DMS79 (cell line): ENCODE measurements around the gene FTCD.
"Not testable (repeated sequence)": the region's sequence is repeated elsewhere in the genome, so short reads cannot be mapped to it uniquely, and the experiment has no call there.

Experiments used
- DNase-seq: peaks from one replicate; lab custom pipeline; 2025; lab: John Stamatoyannopoulos, UW

The FTCD gene

DNA sequence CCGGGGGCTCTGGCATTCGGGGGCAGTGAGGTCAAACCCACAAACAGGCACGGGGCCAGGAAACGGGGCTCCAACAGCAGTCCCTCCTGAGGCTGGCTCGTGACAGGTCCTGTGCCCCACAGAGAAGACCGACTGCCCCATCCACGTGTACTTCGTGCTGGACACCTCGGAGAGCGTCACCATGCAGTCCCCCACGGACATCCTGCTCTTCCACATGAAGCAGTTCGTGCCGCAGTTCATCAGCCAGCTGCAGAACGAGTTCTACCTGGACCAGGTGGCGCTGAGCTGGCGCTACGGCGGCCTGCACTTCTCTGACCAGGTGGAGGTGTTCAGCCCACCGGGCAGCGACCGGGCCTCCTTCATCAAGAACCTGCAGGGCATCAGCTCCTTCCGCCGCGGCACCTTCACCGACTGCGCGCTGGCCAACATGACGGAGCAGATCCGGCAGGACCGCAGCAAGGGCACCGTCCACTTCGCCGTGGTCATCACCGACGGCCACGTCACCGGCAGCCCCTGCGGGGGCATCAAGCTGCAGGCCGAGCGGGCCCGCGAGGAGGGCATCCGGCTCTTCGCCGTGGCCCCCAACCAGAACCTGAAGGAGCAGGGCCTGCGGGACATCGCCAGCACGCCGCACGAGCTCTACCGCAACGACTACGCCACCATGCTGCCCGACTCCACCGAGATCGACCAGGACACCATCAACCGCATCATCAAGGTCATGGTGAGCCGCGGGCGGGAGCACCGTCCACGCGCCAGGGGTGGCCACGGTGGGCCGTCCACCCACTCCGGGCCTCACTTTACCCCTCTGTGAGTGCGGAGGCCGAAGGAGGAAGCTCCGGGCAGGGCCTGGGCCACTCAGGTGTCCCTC lies 43.3 kb downstream of the FTCD start:
- DNase-seq = no peak

DNA sequence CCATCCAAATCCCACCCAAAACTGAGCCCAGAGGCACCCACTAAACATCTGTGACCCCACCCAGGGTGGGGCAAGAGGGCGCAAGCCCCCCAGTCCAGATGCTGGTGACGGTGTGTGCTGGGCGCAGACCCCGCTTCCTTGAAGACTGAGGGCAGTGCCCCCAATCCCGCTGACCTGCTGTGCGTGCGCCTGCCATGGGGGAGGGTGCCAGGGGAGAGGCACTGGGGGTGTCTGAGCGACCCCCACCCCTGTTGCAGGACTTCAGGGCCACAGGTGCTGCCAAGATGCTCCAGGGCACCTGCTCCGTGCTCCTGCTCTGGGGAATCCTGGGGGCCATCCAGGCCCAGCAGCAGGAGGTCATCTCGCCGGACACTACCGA lies 44.2 kb downstream of the FTCD start:
- no peak for DNase-seq

DNA sequence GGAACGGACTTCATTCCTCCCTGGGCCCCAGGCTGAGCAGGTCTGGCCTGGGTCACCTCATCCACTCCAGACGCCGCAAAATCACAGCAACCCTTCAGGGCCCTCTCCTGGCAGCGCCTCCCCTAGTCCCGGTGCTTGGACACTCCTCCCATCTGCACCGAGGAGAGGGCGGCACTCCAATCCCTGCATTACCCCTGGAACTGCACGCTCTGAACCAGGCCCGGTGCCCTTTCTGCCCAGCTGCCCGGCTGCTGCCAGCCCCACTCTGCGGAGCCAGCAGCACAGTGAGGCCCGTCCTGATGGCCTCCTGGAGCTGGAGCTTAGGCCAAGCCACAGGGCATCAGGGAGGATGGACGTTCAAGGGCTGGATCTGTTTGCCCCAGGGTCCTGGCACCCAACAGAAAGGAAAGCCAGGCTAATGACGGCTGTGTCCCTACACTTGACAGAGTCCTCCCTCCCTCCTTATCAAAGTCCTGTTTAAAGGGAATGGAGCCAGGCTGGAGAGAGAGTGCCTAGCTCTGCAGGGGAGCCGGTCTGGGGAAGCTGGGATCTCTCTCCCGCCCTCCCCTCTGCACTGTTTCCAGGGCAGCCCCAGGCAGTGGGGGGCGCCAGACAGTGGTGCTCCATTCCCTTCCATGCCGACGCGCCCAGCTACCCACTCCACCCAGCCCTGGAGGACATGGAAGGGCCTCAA lies 44.7 kb downstream of the FTCD start:
- DNase-seq = no peak

DNA sequence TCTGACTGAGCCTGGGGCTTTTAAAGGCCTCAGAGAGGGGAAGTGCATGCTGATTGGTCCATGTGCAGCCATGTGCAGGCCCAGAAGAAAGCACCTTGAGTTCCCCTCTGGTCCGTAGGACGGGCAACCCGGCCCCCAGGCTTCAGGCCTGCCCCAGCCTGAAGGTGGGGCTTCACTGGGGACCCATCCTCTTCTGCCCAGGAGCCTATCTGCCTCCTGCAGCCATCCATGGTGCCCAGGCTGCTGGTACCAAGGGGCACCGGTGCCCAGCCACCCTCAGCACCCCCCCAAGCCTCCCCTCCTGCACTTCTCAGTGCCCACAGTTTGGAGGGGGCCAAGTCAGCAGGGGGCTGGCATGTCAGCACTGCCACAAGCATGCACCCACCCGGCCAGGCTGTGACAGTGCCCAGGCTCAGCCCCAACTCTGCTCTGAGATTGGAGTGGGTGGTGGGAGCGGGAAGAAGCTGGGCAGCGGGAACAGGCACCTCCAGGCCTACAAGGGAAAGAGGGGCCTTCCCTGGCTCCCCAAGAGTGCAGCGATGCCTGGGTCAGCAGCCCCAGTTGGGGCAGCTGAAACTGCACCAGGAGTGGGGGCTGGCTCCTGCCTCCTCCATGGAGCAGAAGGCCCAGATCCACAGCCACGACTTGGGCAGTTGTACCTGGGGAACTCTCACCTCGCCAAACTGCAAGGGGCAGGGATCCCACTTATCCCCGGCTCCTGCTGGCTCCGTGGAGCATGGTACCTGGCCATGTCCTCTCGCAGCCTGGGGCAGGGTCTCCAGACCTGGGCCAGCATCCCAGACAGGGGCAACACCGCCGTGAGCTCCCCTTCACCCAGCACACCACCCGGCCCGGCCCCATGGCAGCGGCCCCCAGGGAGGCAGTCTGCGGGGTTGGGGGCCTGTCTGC lies 45.8 kb downstream of the FTCD start:
- DNase-seq = no peak

DNA sequence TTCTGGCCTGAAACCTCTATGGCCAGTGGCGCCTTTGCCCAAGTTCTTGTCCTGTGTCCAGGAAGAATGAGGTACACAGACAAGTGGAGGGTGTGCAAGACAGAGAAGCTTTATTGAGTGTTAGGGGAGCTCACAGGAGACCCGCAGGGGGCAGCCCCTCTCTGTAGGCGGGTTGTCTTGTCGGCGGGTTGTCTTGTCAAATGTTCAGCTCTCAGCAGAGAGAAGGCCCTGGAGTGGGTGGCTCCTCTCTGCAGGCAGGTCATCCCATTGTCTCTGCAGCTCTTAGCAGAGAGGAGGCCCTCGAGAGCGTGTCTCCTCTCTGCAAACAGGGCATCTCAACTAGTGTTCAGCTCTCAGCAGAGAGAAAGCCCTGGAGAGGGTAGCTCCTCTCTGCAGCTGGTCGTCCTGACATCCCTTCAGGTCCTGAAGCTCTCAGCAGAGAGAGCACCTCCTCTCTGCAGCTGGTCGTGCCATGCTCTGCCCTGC lies 46.5 kb downstream of the FTCD start:
- DNase-seq = no peak

DNA sequence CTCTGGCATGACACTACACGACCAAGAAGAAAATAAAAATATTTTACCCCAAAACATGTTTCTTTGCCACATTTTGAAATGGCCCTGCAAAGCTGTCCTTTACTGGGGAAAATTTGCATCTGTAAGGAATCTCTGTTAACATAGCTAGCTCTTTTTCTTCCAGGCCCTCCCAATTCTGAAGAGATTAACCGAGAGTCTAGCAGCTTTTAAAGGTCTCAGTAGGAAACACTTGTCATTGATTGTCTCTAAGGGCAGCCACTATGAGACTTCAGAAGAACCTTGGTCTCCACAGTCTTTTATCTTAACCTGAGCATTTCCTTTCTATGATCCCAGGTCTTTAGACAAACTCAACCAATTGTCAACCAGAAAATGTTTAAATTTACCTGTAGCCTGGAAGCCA lies 48.0 kb downstream of the FTCD start:
- DNase-seq = not testable (repeated sequence)

DNA sequence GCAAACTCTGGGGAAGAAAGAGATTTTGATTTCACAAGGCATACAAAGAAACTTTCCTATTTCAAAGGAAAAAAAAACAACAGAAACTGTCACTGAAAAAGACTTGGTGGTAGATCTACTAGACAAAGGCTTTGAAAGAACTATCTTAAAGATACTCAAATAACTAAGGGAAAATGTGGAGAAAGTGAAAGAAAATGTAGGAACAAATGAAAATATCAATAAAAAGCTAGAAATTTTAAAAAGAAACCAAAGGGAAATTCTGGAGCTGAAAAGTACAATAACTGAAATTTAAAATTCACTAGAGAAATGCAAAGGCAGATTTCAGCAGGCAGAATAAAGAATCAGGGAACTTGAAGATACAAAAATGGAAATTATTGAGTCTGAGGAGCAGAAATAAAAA lies 51.3 kb downstream of the FTCD start:
- DNase-seq = no peak

DNA sequence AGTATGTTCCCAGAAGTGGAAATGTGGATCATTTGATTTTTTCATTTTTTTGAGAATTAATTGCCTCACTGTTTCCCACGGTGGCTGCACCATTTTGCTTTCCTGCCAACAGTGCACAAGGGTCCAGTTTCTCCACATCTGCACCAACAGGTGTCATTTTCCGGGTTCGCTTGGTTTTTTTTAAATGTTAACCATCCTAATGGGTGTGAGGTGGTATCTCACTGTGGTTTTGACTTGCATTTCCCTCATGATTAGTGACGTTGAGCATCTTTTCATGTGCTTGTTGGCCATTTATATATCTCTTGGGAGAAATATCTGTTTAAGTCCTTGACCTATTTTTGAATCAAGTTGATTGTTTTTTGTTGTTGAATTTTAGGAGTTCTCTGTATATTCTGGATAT lies 54.5 kb downstream of the FTCD start:
- DNase-seq = no peak

DNA sequence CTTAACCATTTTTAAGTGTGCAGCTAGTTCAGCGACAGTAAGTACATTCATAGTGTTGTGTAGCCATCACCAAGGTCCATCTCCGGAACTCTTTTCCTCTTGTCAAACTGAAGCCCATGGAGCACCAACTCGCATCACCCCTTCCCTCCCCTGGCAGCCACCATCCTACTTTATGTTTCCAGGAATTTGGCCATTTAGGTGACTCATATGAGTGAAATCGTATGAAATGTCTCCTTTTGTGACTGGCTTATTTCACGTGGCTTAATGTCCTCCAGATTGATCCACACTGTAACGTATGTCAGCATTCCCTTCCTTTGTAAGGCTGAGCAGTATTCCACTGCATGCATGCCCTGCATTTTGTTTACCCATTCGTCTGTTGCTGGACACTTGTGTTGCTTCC lies 55.0 kb downstream of the FTCD start:
- DNase-seq = no peak

DNA sequence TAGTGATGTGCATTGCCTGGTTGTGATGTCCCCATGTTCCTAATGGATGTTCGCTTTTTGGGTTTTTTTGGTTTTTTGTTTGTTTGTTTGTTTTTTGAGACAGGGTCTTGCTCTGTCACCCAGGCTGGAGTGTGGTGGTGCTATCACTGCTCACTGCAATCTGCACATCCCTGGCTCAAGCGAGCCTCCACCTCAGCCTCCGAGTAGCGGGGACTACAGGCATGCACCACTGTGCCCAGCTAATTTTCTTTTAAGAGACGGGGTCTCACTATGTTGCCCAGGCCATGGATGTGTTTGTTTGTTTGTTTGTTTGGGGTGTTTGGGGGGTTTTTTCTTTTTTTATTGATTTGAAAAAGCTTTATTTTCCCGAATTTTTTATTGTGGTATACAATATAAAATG lies 55.4 kb downstream of the FTCD start:
- no peak for DNase-seq

DNA sequence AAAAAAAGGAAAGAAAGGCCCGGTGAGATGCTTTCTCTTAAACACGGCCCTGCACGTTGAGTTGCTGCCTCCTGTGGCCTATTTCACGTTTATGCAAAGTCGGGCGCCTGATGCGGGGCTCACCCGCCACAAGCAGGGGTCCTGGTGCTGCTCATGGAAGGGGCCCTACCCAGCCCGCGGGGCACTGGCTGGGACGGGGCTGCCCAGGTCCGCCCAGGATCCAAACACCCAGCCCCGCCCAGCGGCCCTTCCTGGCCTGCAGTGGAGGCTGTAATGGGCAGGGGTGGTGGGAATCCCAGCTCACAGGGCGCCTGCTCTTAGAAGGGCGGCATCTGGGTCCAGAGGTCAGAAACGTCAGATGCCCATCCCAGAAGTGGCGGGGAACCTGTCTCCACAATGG lies 55.9 kb downstream of the FTCD start:
- DNase-seq = no peak

DNA sequence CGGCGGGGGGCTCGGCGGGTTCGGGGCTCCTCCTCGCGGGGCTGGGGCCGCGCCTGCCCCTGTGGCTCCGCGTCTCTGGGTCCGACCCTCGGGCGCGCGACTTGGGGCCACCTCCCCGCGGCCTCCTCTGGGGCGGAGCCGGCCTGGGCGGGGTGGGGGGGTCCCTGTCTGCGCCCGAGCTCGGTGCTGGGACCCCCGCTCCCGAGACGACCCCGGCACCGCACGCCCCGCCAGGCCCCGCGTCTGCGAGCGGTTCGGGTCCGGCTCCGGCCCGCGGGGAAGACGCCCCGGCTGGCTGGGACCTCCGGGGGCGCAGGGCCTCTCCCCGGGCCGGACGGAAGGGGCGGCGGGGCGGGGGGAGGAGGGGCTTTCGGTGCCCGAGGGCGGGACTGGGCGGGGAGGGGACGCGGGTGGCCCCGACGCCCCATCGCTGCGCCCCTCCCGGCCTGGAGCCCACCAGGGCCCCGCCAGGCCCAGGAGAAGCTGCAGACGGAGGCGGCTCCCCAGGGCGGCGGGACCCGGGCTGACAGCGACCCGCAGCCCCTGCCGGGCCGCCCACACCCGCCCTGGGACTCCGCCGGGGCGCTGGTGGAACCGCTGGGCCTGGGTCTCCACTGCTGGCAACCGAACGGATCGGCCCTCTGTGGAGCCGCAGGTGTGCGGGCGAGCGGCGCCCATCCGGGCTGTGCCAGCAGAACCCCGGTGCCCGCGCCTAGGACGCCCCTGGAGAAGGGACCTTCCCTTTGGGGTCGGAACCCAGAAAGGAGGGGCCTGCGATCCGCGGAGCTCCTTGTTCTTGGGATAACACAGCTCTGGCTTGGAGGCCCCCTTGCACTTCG lies 56.9 kb downstream of the FTCD start:
- DNase-seq = no peak

DNA sequence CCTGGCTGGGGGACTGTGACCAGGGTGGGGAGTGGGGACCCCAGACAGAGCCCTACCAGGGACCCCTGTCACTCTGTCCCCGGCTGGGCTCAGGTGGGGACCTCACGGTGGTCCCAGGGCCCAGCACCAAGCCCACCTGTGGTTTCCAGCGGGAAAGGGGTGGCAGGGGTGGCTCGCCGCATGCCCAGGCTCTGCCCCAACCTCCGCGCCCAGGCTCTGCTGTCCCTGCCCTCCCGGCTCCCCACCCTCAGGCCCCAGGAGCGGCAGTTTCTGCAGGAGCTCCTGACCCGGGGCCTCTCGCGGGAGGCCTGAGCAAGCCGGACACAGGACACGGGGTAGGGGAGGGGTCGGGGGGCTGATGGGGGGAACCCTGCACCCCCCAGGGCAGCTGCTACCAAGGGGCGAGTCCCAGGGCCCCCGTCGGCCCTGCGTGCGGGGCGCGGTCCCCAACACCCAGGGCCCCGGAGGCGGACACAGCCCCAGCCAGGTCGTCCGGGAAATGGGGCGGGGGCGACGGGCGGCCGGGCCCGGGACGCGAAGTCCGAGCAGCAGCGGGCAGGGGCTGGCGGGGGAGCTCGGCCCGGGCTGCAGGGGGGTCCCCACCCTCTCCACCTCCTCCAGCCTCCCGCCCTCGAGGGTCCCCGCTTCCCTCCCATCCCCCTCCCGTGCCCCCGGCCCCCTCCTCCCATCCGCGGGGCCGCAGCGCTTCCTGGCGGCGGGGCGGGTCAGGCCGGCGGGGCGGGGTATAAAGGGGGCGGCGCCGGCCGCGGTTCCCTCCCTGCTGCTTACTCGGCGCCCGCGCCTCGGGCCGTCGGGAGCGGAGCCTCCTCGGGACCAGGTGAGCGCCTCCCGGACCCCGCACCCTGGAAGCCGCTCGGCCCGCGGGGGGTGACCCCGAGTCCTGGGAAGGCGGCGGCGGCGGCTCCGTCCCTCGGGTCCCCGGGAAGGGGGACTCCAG lies 57.8 kb downstream of the FTCD start, which contains the start of gene COL6A2:
Gene COL6A2 (plus strand): TSS at position 777 of the 958 bp plus-strand sequence.
- no peak for DNase-seq

DNA sequence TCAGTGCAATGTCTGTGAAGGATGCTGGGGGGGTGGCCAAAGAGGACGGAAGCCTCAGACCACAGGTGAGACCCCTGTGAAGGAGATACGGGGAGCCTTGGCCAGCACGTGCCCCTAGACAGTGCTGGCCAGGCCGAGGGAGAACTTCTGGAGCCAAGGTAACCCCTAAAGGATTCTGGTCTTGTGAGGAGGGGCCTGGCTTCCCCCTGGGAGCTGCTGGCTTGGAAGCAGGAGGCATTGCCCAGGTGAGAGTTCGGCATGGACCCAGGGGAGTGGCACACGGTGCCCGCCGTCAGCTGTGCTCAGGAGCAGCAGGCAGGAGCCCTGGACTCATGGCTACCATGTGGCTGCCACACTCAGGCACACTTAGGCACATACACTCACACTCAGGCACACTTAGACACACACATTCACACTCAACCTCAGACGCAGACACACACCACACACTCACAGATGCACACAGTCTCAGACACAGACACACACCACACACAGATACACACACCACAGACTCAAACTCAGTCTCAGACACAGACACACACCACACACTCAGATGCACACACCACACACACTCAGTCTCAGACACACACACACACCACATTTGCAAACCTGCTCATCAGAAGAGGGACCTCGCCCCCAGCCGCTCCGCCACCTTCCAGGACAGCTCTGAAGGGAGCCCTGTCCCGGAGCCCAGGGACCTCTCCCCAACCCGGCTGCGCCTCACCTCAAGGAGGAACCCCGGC lies 58.6 kb downstream of the FTCD start:
- DNase-seq = no peak

DNA sequence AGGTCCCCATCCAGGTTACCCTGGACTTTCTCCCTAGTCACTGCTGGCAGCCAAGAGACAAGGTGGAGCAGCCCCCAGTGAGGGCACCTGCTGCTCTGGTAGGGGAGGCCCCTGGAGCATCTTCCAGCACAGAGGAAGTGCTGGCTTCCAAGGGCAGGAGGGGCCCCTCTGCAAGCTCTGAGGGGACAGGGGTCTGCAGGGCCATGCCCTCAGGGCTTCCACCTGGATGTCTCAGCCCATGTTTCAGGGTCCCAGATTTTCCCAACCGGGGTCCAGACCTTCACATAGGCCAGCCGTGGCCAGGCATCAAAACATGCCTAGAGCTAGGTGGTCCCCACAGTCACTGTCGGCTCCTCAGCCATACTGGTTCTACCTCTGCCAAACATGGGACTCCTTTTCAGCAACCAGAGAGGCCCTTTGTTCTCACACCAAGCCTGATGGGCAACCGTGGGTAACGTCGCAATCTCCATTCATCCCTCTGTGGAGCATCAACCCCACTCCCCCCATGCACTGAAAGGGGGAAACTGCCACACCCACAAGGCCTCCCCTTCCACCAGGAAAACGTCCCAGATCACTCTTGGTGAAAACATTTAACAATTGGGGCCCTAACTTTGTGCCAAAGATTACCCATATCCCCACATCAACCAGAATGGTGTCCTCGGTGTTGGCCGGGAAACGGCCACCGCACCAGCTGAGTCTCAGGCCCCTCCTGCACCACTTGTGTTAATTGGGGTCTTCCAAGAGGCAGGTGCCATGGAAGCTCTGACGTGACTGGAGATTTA lies 59.4 kb downstream of the FTCD start:
- DNase-seq = no peak

DNA sequence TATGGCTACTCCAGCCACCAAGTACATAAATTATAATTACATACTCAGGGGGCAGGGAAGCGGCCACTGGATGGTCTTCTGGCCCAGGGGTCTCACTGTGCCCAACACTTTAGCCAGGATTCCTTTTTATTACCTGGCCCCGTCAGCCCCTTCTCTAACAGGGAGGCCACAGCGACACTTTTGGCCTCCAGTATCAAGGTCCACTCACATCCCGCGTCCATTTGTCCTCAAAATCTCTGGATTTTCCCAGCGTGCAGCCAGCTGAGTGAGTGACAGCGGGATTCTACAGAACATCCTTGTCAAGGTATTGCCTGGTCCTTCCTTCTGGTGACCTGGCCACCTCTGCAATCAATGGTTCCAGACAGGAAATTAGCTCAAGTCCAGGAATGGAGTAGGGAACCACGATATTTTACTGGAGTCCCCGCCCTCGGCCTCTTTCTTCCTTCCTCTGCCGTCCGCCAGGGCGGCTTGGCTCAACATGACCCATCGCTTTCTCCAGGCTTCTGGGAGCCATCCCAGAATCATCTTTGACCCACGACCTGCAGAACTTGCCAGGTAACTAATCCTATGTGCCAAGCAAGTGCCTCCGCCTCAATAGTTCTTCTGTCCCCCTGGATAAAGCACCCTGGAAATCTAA lies 60.2 kb downstream of the FTCD start:
- no peak for DNase-seq

DNA sequence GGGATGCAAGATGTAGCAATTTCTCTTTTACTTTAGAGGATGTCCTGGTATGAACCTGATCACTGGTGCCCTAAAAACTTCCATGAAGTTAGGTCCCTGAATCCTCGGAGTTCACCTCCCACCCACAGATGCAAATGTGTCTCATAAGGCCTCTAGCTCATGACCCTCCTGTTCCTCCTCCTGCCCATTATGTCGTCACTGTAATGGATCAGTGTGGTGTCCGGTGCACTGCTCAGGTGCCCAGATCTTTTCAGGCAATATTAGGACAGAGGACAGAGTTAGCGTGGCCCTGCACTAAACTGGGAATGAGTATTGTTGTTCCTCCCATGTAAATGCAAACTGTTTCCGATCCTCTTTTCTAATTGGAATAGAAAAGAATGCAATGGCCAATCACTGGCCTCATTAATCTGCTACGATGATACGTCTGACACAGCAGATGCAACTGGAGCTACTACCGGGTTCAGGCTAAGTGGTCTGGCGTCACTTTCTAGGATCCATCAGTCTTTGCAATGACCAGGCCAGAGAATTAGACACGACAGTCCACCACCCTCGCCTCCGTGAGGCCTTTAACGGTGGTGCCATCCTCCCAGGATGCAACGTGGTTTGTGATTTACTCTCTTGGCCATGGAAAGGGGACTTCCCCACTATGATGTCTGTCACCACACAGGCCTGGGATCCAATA lies 60.8 kb downstream of the FTCD start:
- no peak for DNase-seq
